ENCODE results near the gene ABCG2. TPM values are rescaled to one million over a fixed set of nuclear protein-coding genes. Genes with fewer than 3 reads are reported as not detected.

Gene ABCG2
- total and polyA plus RNA-seq, 2 of the 8 experiments (the other 6 are each of a cell fraction or from before 2014, with no cell fraction given): 2.4 to 4.6 TPM

- no peak overlapping the region for H3K4me3 ChIP-seq (ENCODE audit: extremely low read depth in 1 of 4, insufficient read depth in 2 of 4, low read depth in 3 of 4, low read length in 4 of 4)
- no peak overlapping the region for H4K5ac ChIP-seq (ENCODE audit: insufficient read length, low read depth, low read length)
- H3K4ac ChIP-seq (replicated peaks; ENCODE audit: insufficient read length, low read depth, low read length): no peak overlapping the region
- ChIA-PET CTCF (ENCODE audit: partially characterized antibody) (interaction anchor here (1.5 to 4.7 kb wide), 4 partner anchors 140 to 220 kb away, joined by 3 to 79 read pairs (median 4); no protein-coding TSS in a partner anchor), POLR2A (ENCODE audit: partially characterized antibody) (no interaction called here)
- no peak overlapping the region for H3K4me2 ChIP-seq (ENCODE audit: insufficient read depth in 1 of 2, low read depth in 2 of 2, low read length in 2 of 2)
- H2BK15ac ChIP-seq (ENCODE audit: low read length): no peak overlapping the region
- no peak overlapping the region for H3K14ac ChIP-seq (ENCODE audit: insufficient read length)
- FAIRE-seq (no peak), DNase-seq (ENCODE audit: low read depth in 1 of 2, low spot score in 2 of 2) (no peak)
- H3K9me3 ChIP-seq (ENCODE audit: insufficient read depth in 2 of 2, low read depth in 1 of 2, low read length in 1 of 2): no peaks in the 10 kb centered on the region
- H2BK5ac ChIP-seq (ENCODE audit: low read depth, low read length): no peak overlapping the region
- no peak overlapping the region for H2BK20ac ChIP-seq (ENCODE audit: low read length)
- no peak overlapping the region for H3K18ac ChIP-seq (ENCODE audit: extremely low read depth, low read length)
- no peaks in the 10 kb centered on the region for H3K79me2 ChIP-seq (ENCODE audit: control insufficient read depth in 1 of 2, insufficient read depth in 2 of 2, low read length in 2 of 2)
- H4K8ac ChIP-seq (ENCODE audit: extremely low read depth, insufficient read depth, low read length): no peak overlapping the region
- no peak overlapping the region for H2BK12ac ChIP-seq (ENCODE audit: low read depth, low read length)
- H2AK5ac ChIP-seq (ENCODE audit: low read depth, low read length): no peak overlapping the region
- H3K23me2 ChIP-seq (ENCODE audit: low read depth, low read length): no peaks in the 10 kb centered on the region
- no peak overlapping the region for H3K9ac ChIP-seq (replicated peaks in 1 of 4; ENCODE audit: extremely low read depth in 1 of 4, low read depth in 3 of 4, low read length in 3 of 4)
- TF ChIP-seq RAD21 (IDR thresholded peaks at IDR 0.05 in 1 of 2, conservative IDR thresholded peaks at IDR 0.05 in 1 of 2; ENCODE audit: low read depth in 2 of 2, low read length in 2 of 2): no peak
- TF ChIP-seq CEBPB (IDR thresholded peaks at IDR 0.05; ENCODE audit: low read depth, low read length): no peak
- no peak for TF ChIP-seq MAX (IDR thresholded peaks at IDR 0.05)
- no peak for TF ChIP-seq SP1 (IDR thresholded peaks at IDR 0.05; ENCODE audit: low read depth, low read length)
- TF ChIP-seq SIN3A (conservative IDR thresholded peaks at IDR 0.05 in 1 of 2, IDR thresholded peaks at IDR 0.05 in 1 of 2; ENCODE audit: low read depth in 1 of 2, low read length in 2 of 2): no peak
- H2BK120ac ChIP-seq (replicated peaks; ENCODE audit: low read depth, low read length): no peak overlapping the region
- no peaks in the 10 kb centered on the region for H3K27me3 ChIP-seq (replicated peaks in 1 of 4; ENCODE audit: control insufficient read depth in 3 of 4, extremely low read depth in 1 of 4, insufficient read depth in 3 of 4, low read length in 3 of 4)
- H4K91ac ChIP-seq (replicated peaks; ENCODE audit: insufficient read length, low read length): no peak overlapping the region
- no peaks in the 10 kb centered on the region for H3K4me1 ChIP-seq (replicated peaks in 1 of 4; ENCODE audit: control insufficient read depth in 3 of 4, insufficient read depth in 4 of 4, low read length in 3 of 4)
- H3K23ac ChIP-seq (ENCODE audit: insufficient read length): no peak overlapping the region
- no peaks in the 10 kb centered on the region for H4K20me1 ChIP-seq (replicated peaks in 1 of 2; ENCODE audit: control insufficient read depth in 1 of 2, insufficient read depth in 2 of 2, low read length in 2 of 2)
- no peak overlapping the region for H3K56ac ChIP-seq (replicated peaks; ENCODE audit: insufficient read length, low read depth, low read length)
- WGBS, 2 experiments (ENCODE audit: extremely low coverage in 1 of 2, insufficient coverage in 1 of 2, insufficient read length in 1 of 2, insufficient replicate concordance in 2 of 2, low coverage in 1 of 2, low lambda C conversion rate in 2 of 2, missing lambda C conversion rate in 1 of 2): 94% methylated on average over 3 of the region's 3 CpGs; no CpG with 5 or more reads in 1 of the 2 experiments
- H3K27ac ChIP-seq (ENCODE audit: low read depth, low read length): no peak overlapping the region
- H3K79me1 ChIP-seq (ENCODE audit: low read depth, low read length): no peaks in the 10 kb centered on the region
- peaks cover 2 to 55% (median 15%) of the 10 kb centered on the region in 4 experiments; a peak in 6 of 8 replicates for H3K36me3 ChIP-seq (ENCODE audit: control insufficient read depth in 2 of 4, insufficient read depth in 4 of 4, low read length in 3 of 4)
- no peak overlapping the region for H2AFZ ChIP-seq (ENCODE audit: low read length)
Observed at GRCh38 chr4:88058295-88058694, 100.1 kb downstream of the ABCG2 start.
